ENCODE data around the gene AGK.

Gene AGK

GRCh38 chr7:141631525-141631924, 80.3 kb downstream of the AGK start:
- Histone ChIP-seq H3K27me3 (ENCODE audit: insufficient read depth, low read length) (no peaks in the 10 kb centered on the region), H2BK5ac (ENCODE audit: low read depth, low read length, poor library complexity) (no peak overlapping the region), H3K79me1 (ENCODE audit: low read length) (no peaks in the 10 kb centered on the region)

GRCh38 chr7:141634065-141634464, 82.9 kb downstream of the AGK start:
- Histone ChIP-seq H3K79me2 (ENCODE audit: control insufficient read depth, insufficient read depth, low read length, poor library complexity) (no peaks in the 10 kb centered on the region), H2AK5ac (ENCODE audit: low read length) (no peak overlapping the region), H3K18ac (ENCODE audit: low read length) (no peak overlapping the region), H3K4me2 (ENCODE audit: low read length) (no peak overlapping the region), H3K36me3 (ENCODE audit: control insufficient read depth in 1 of 2, insufficient read depth in 2 of 2, low read length in 2 of 2) (peaks cover 0 to 2% of the 10 kb centered on the region in 2 experiments), H4K12ac (ENCODE audit: low read depth, low read length) (no peak overlapping the region), H3K4me3 (ENCODE audit: low read depth, low read length) (no peak overlapping the region), H3K9me3 (ENCODE audit: insufficient read depth, low read depth, low read length) (no peaks in the 10 kb centered on the region), H3K79me1 (ENCODE audit: low read length) (no peaks in the 10 kb centered on the region), H3K23ac (ENCODE audit: low read length) (no peak overlapping the region), H4K8ac (ENCODE audit: low read depth, low read length) (no peak overlapping the region), H3K4ac (ENCODE audit: low read depth, low read length) (no peak overlapping the region), H2BK12ac (ENCODE audit: low read length) (no peak overlapping the region), H3K9ac (ENCODE audit: low read length) (no peak overlapping the region), H3K14ac (ENCODE audit: low read length) (no peak overlapping the region), H2AFZ (ENCODE audit: insufficient read depth, low read length, poor library complexity) (no peak overlapping the region), H3K4me1 (ENCODE audit: control insufficient read depth in 1 of 2, insufficient read depth in 2 of 2, low read length in 2 of 2) (no peaks in the 10 kb centered on the region), H2BK120ac (ENCODE audit: insufficient read depth, low read length, poor library complexity) (no peak overlapping the region), H4K91ac (ENCODE audit: low read depth, low read length) (no peak overlapping the region), H3K27ac (ENCODE audit: low read depth, low read length) (no peak overlapping the region), H2BK5ac (ENCODE audit: low read depth, low read length, poor library complexity) (no peak overlapping the region), H3K27me3 (ENCODE audit: insufficient read depth, low read length) (no peaks in the 10 kb centered on the region)
- no CpG with 5 or more reads among the region's 5 CpGs for WGBS (ENCODE audit: extremely low coverage, insufficient coverage, insufficient read length)
- no peak for DNase-seq

More at GRCh38 chr7:141631525-141631924, 80.3 kb downstream of the AGK start:
- Histone ChIP-seq H3K4me2 (ENCODE audit: low read length) (no peak overlapping the region), H2AK5ac (ENCODE audit: low read length) (no peak overlapping the region), H3K14ac (ENCODE audit: low read length) (no peak overlapping the region), H3K27ac (ENCODE audit: low read depth, low read length) (no peak overlapping the region), H2AFZ (ENCODE audit: insufficient read depth, low read length, poor library complexity) (no peak overlapping the region), H3K4me3 (ENCODE audit: low read depth, low read length) (no peak overlapping the region), H4K91ac (ENCODE audit: low read depth, low read length) (no peak overlapping the region), H2BK120ac (ENCODE audit: insufficient read depth, low read length, poor library complexity) (no peak overlapping the region), H2BK12ac (ENCODE audit: low read length) (no peak overlapping the region), H4K8ac (ENCODE audit: low read depth, low read length) (no peak overlapping the region), H3K79me2 (ENCODE audit: control insufficient read depth, insufficient read depth, low read length, poor library complexity) (no peaks in the 10 kb centered on the region), H3K4me1 (ENCODE audit: control insufficient read depth in 1 of 2, insufficient read depth in 2 of 2, low read length in 2 of 2) (no peaks in the 10 kb centered on the region), H3K36me3 (ENCODE audit: control insufficient read depth in 1 of 2, insufficient read depth in 2 of 2, low read length in 2 of 2) (peaks cover 0 to 2% of the 10 kb centered on the region in 2 experiments), H3K4ac (ENCODE audit: low read depth, low read length) (no peak overlapping the region), H4K12ac (ENCODE audit: low read depth, low read length) (no peak overlapping the region), H3K9me3 (ENCODE audit: insufficient read depth, low read depth, low read length) (no peaks in the 10 kb centered on the region), H3K18ac (ENCODE audit: low read length) (no peak overlapping the region), H3K23ac (ENCODE audit: low read length) (no peak overlapping the region), H3K9ac (ENCODE audit: low read length) (no peak overlapping the region)
- no CpG with 5 or more reads among the region's 2 CpGs for WGBS (ENCODE audit: extremely low coverage, insufficient coverage, insufficient read length)
- no peak for DNase-seq

- WGBS (ENCODE audit: extremely low coverage, insufficient coverage, insufficient read length): no CpG with 5 or more reads among the region's 3 CpGs
- Histone ChIP-seq H3K23ac (ENCODE audit: low read length) (no peak overlapping the region), H2BK120ac (ENCODE audit: insufficient read depth, low read length, poor library complexity) (no peak overlapping the region), H3K14ac (ENCODE audit: low read length) (no peak overlapping the region), H3K9me3 (ENCODE audit: insufficient read depth, low read depth, low read length) (no peaks in the 10 kb centered on the region), H3K27ac (ENCODE audit: low read depth, low read length) (no peak overlapping the region), H2BK12ac (ENCODE audit: low read length) (no peak overlapping the region), H3K36me3 (ENCODE audit: control insufficient read depth in 1 of 2, insufficient read depth in 2 of 2, low read length in 2 of 2) (peaks cover 0 to 2% of the 10 kb centered on the region in 2 experiments), H3K79me2 (ENCODE audit: control insufficient read depth, insufficient read depth, low read length, poor library complexity) (no peaks in the 10 kb centered on the region), H3K79me1 (ENCODE audit: low read length) (no peaks in the 10 kb centered on the region), H2BK5ac (ENCODE audit: low read depth, low read length, poor library complexity) (no peak overlapping the region), H3K4me1 (ENCODE audit: control insufficient read depth in 1 of 2, insufficient read depth in 2 of 2, low read length in 2 of 2) (no peaks in the 10 kb centered on the region), H3K18ac (ENCODE audit: low read length) (no peak overlapping the region), H3K4ac (ENCODE audit: low read depth, low read length) (no peak overlapping the region), H2AFZ (ENCODE audit: insufficient read depth, low read length, poor library complexity) (no peak overlapping the region), H3K27me3 (ENCODE audit: insufficient read depth, low read length) (no peaks in the 10 kb centered on the region), H2AK5ac (ENCODE audit: low read length) (no peak overlapping the region), H3K4me2 (ENCODE audit: low read length) (no peak overlapping the region), H4K91ac (ENCODE audit: low read depth, low read length) (no peak overlapping the region), H4K12ac (ENCODE audit: low read depth, low read length) (no peak overlapping the region), H3K4me3 (ENCODE audit: low read depth, low read length) (no peak overlapping the region), H3K9ac (ENCODE audit: low read length) (no peak overlapping the region), H4K8ac (ENCODE audit: low read depth, low read length) (no peak overlapping the region)
- no peak for DNase-seq
Observed at GRCh38 chr7:141636053-141636452, 84.8 kb downstream of the AGK start.

GRCh38 chr7:141640239-141640840, 89.1 kb downstream of the AGK start:
- Histone ChIP-seq H3K27ac (ENCODE audit: low read depth, low read length) (no peak overlapping the region), H3K4me1 (ENCODE audit: control insufficient read depth in 1 of 2, insufficient read depth in 2 of 2, low read length in 2 of 2) (no peaks in the 10 kb centered on the region), H4K12ac (ENCODE audit: low read depth, low read length) (no peak overlapping the region), H2BK5ac (ENCODE audit: low read depth, low read length, poor library complexity) (no peak overlapping the region), H2AFZ (ENCODE audit: insufficient read depth, low read length, poor library complexity) (no peak overlapping the region), H3K9me3 (ENCODE audit: insufficient read depth, low read depth, low read length) (no peaks in the 10 kb centered on the region), H2BK120ac (ENCODE audit: insufficient read depth, low read length, poor library complexity) (no peak overlapping the region), H2BK12ac (ENCODE audit: low read length) (no peak overlapping the region), H4K91ac (ENCODE audit: low read depth, low read length) (no peak overlapping the region), H3K4me2 (ENCODE audit: low read length) (no peak overlapping the region), H3K4me3 (ENCODE audit: low read depth, low read length) (no peak overlapping the region), H3K14ac (ENCODE audit: low read length) (no peak overlapping the region), H3K79me2 (ENCODE audit: control insufficient read depth, insufficient read depth, low read length, poor library complexity) (no peaks in the 10 kb centered on the region), H3K18ac (ENCODE audit: low read length) (no peak overlapping the region), H3K4ac (ENCODE audit: low read depth, low read length) (no peak overlapping the region), H3K9ac (ENCODE audit: low read length) (no peak overlapping the region), H3K23ac (ENCODE audit: low read length) (no peak overlapping the region), H2AK5ac (ENCODE audit: low read length) (no peak overlapping the region), H3K36me3 (ENCODE audit: control insufficient read depth in 1 of 2, insufficient read depth in 2 of 2, low read length in 2 of 2) (peaks cover 3 to 9% of the 10 kb centered on the region in 2 experiments), H4K8ac (ENCODE audit: low read depth, low read length) (no peak overlapping the region), H3K27me3 (ENCODE audit: insufficient read depth, low read length) (no peaks in the 10 kb centered on the region), H3K79me1 (ENCODE audit: low read length) (no peaks in the 10 kb centered on the region)
- DNase-seq: no peak
- no CpG with 5 or more reads among the region's 2 CpGs for WGBS (ENCODE audit: extremely low coverage, insufficient coverage, insufficient read length)

All from trophoblast cell (in vitro differentiated cells and primary cell).